Measurements from ENCODE around the gene ALKBH5.

ALKBH5 gene

GRCh38 chr17:18176176-18176575 is 7.5 kb upstream of the ALKBH5 start:
- no peak overlapping the region for H3K4me3 ChIP-seq (ENCODE audit: control insufficient read depth, low read depth, low read length)
- DNase-seq (ENCODE audit: low read depth) = no peak
- TF ChIP-seq, protein P1, sequence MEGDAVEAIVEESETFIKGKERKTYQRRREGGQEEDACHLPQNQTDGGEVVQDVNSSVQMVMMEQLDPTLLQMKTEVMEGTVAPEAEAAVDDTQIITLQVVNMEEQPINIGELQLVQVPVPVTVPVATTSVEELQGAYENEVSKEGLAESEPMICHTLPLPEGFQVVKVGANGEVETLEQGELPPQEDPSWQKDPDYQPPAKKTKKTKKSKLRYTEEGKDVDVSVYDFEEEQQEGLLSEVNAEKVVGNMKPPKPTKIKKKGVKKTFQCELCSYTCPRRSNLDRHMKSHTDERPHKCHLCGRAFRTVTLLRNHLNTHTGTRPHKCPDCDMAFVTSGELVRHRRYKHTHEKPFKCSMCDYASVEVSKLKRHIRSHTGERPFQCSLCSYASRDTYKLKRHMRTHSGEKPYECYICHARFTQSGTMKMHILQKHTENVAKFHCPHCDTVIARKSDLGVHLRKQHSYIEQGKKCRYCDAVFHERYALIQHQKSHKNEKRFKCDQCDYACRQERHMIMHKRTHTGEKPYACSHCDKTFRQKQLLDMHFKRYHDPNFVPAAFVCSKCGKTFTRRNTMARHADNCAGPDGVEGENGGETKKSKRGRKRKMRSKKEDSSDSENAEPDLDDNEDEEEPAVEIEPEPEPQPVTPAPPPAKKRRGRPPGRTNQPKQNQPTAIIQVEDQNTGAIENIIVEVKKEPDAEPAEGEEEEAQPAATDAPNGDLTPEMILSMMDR (IDR thresholded peaks at IDR 0.05; ENCODE audit: control insufficient read depth, insufficient read depth, low read depth, low read length, missing control alignments) = no peak

- TF ChIP-seq, protein P1 (IDR thresholded peaks at IDR 0.05; ENCODE audit: control insufficient read depth, insufficient read depth, low read depth, low read length, missing control alignments) = no peak
- no peak for DNase-seq (ENCODE audit: low read depth)
- no peak overlapping the region for H3K4me3 ChIP-seq (ENCODE audit: control insufficient read depth, low read depth, low read length)
Measured at GRCh38 chr17:18177133-18177532, 6.5 kb upstream of the ALKBH5 start.

DNA sequence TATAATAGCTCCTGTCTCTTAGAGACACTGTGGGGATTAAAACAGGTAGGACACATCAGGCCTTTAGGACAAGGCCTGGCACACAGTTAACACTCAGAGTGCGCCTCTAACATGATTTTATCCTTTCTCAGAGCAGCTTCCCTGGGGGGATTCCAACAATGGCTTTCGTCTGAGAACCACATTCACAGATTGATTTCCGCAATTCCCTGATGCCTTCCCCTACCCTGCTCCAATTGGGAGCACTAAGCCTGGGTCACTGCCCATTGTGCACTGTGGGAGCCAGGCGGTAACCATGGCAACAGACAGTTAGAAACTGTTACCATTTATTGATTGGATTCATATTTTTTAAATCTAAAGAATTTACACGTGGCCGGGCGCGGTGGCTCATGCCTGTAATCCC is 5.9 kb upstream of the ALKBH5 start:
- TF ChIP-seq, protein P1 (IDR thresholded peaks at IDR 0.05; ENCODE audit: control insufficient read depth, insufficient read depth, low read depth, low read length, missing control alignments) = no peak
- no peak overlapping the region for H3K4me3 ChIP-seq (ENCODE audit: control insufficient read depth, low read depth, low read length)
- no peak for DNase-seq (ENCODE audit: low read depth)

- H3K4me3 ChIP-seq (ENCODE audit: control insufficient read depth, low read depth, low read length) = no peak overlapping the region
- TF ChIP-seq, protein P1 (IDR thresholded peaks at IDR 0.05; ENCODE audit: control insufficient read depth, insufficient read depth, low read depth, low read length, missing control alignments) = no peak
- no peak for DNase-seq (ENCODE audit: low read depth)
Measured at GRCh38 chr17:18179196-18179595, 4.4 kb upstream of the ALKBH5 start.

GRCh38 chr17:18179804-18180203 is 3.8 kb upstream of the ALKBH5 start:
- H3K4me3 ChIP-seq (ENCODE audit: control insufficient read depth, low read depth, low read length) = no peak overlapping the region
- TF ChIP-seq, protein P1 (IDR thresholded peaks at IDR 0.05; ENCODE audit: control insufficient read depth, insufficient read depth, low read depth, low read length, missing control alignments) = no peak
- DNase-seq (ENCODE audit: low read depth) = no peak

GRCh38 chr17:18181358-18181757 is 2.3 kb upstream of the ALKBH5 start:
- no peak overlapping the region for H3K4me3 ChIP-seq (ENCODE audit: control insufficient read depth, low read depth, low read length)
- TF ChIP-seq, protein P1 (IDR thresholded peaks at IDR 0.05; ENCODE audit: control insufficient read depth, insufficient read depth, low read depth, low read length, missing control alignments) = no peak
- DNase-seq (ENCODE audit: low read depth) = no peak
